ENCODE results near the gene NME7. TPM values are rescaled to one million over a fixed set of nuclear protein-coding genes. Genes with fewer than 3 reads are reported as not detected.

NME7 gene
- total RNA-seq, 1 experiment from 2014 or later: 13.8 TPM

- TF ChIP-seq ZSCAN18 (CRISPR knock-in tag; IDR thresholded peaks at IDR 0.05) (no peak), MXD4 (CRISPR knock-in tag; IDR thresholded peaks at IDR 0.05; ENCODE audit: borderline replicate concordance) (no peak), HMGA2 (CRISPR knock-in tag; IDR thresholded peaks at IDR 0.05) (no peak), FOXP1 (CRISPR knock-in tag; IDR thresholded peaks at IDR 0.05; ENCODE audit: borderline replicate concordance) (no peak), NFYB (CRISPR knock-in tag; conservative IDR thresholded peaks at IDR 0.05; ENCODE audit: low read depth) (no peak), PRDM15 (CRISPR knock-in tag; IDR thresholded peaks at IDR 0.05) (no peak), ZBTB21 (CRISPR knock-in tag; IDR thresholded peaks at IDR 0.05; ENCODE audit: borderline replicate concordance) (no peak), ZNF263 (CRISPR knock-in tag; IDR thresholded peaks at IDR 0.05; ENCODE audit: low read depth) (no peak)
These were observed 791 bp upstream of the NME7 start (continued) for GRCh38 chr1:169368406-169368769.

GRCh38 chr1:169367096-169367685 lies 406 bp downstream of the NME7 start:
- POLR2A ChIA-PET: interaction anchor here (0.9 kb wide), 1 partner anchor 262 kb away, joined by 3 read pairs; no protein-coding TSS in a partner anchor

More at GRCh38 chr1:169367096-169367685, 406 bp downstream of the NME7 start:
- ATAC-seq (no peak), DNase-seq (ENCODE audit: low spot score) (no peak)
- Mint-ChIP-seq H3K4me1 (no peaks in the 10 kb centered on the region; the same call in 1 of the 2 replicates), H3K36me3 (peaks cover 4% of the 10 kb centered on the region; the same call in 1 of the 2 replicates), H3K9me3 (no peaks in the 10 kb centered on the region), H3K27me3 (ENCODE audit: low read depth) (no peaks in the 10 kb centered on the region), H3K27ac (no peak overlapping the region), H3K4me3 (no peak overlapping the region)
- TF ChIP-seq IRF1 (CRISPR knock-in tag; IDR thresholded peaks at IDR 0.05): no peak
- TF ChIP-seq ZNF263 (CRISPR knock-in tag; IDR thresholded peaks at IDR 0.05; ENCODE audit: low read depth): no peak
- no peak for TF ChIP-seq NFATC4 (CRISPR knock-in tag; IDR thresholded peaks at IDR 0.05)
- no peak for TF ChIP-seq MYBL2 (CRISPR knock-in tag; IDR thresholded peaks at IDR 0.05)
- TF ChIP-seq ZNF425 (CRISPR knock-in tag; conservative IDR thresholded peaks at IDR 0.05): no peak
- no peak for TF ChIP-seq STAT6 (CRISPR knock-in tag; conservative IDR thresholded peaks at IDR 0.05; ENCODE audit: low read depth)
- no peak for TF ChIP-seq TP53 (CRISPR knock-in tag; IDR thresholded peaks at IDR 0.05)
- no peak for TF ChIP-seq USF2 (CRISPR knock-in tag; IDR thresholded peaks at IDR 0.05)
- TF ChIP-seq MXD4 (CRISPR knock-in tag; IDR thresholded peaks at IDR 0.05; ENCODE audit: borderline replicate concordance): no peak
- TF ChIP-seq JAZF1 (CRISPR knock-in tag; IDR thresholded peaks at IDR 0.05): no peak
- no peak for TF ChIP-seq HMGXB4 (CRISPR knock-in tag; IDR thresholded peaks at IDR 0.05)
- TF ChIP-seq ZNF423 (CRISPR knock-in tag; IDR thresholded peaks at IDR 0.05): no peak
- TF ChIP-seq NR2C2 (CRISPR knock-in tag; IDR thresholded peaks at IDR 0.05): no peak
- CTCF ChIA-PET: interaction anchor here (1.2 to 1.6 kb wide), 5 partner anchors 19 to 764 kb away, joined by 3 to 10 read pairs (median 6); no protein-coding TSS in a partner anchor

Data from WTC11 (cell line).